Measurements from ENCODE around the gene SUGCT.
"Not testable (repeated sequence)": the region's sequence is repeated elsewhere in the genome, so short reads cannot be mapped to it uniquely, and the experiment has no call there.

Gene SUGCT

GRCh38 chr7:40332516-40332915 is 197.7 kb downstream of the SUGCT start:
- DNase-seq = no peak

- DNase-seq = no peak
Measured at GRCh38 chr7:40341836-40342235, 207.0 kb downstream of the SUGCT start.

- DNase-seq = no peak
Measured at GRCh38 chr7:40346554-40346953, 211.7 kb downstream of the SUGCT start.

- no peak for DNase-seq
Measured at GRCh38 chr7:40348126-40348728, 213.4 kb downstream of the SUGCT start.

- DNase-seq = no peak
Measured at GRCh38 chr7:40350100-40350499, 215.3 kb downstream of the SUGCT start.

GRCh38 chr7:40354711-40355110 is 219.9 kb downstream of the SUGCT start:
- DNase-seq = no peak

GRCh38 chr7:40356312-40356711 is 221.5 kb downstream of the SUGCT start:
- no peak for DNase-seq

GRCh38 chr7:40356871-40357709 is 222.3 kb downstream of the SUGCT start:
- no peak for DNase-seq

GRCh38 chr7:40369641-40370277 is 235.0 kb downstream of the SUGCT start:
- no peak for DNase-seq

GRCh38 chr7:40371806-40372440 is 237.1 kb downstream of the SUGCT start:
- DNase-seq = no peak

GRCh38 chr7:40374575-40374974 is 239.8 kb downstream of the SUGCT start:
- no peak for DNase-seq

- no peak for DNase-seq
Measured at GRCh38 chr7:40380111-40380510, 245.3 kb downstream of the SUGCT start.

GRCh38 chr7:40382145-40382544 is 247.3 kb downstream of the SUGCT start:
- no peak for DNase-seq

GRCh38 chr7:40393660-40394059 is 258.9 kb downstream of the SUGCT start:
- no peak for DNase-seq

GRCh38 chr7:40394400-40394799 is 259.6 kb downstream of the SUGCT start:
- DNase-seq = no peak

GRCh38 chr7:40400525-40400924 is 265.7 kb downstream of the SUGCT start:
- no peak for DNase-seq

GRCh38 chr7:40401406-40401805 is 266.6 kb downstream of the SUGCT start:
- DNase-seq = no peak

GRCh38 chr7:40402661-40403060 is 267.9 kb downstream of the SUGCT start:
- DNase-seq = no peak

- DNase-seq = no peak
Measured at GRCh38 chr7:40403703-40404476, 269.1 kb downstream of the SUGCT start.

- DNase-seq = no peak
Measured at GRCh38 chr7:40405991-40406390, 271.2 kb downstream of the SUGCT start.

- DNase-seq = no peak
Measured at GRCh38 chr7:40412323-40412722, 277.5 kb downstream of the SUGCT start.

GRCh38 chr7:40414704-40415103 is 279.9 kb downstream of the SUGCT start:
- not testable (repeated sequence) for DNase-seq

GRCh38 chr7:40418448-40418847 is 283.6 kb downstream of the SUGCT start:
- DNase-seq = no peak
